Nasal cavity respiratory epithelium epithelial cell of viscerocranial mucosa (primary cell): ENCODE measurements around the gene THRA. TPM values are rescaled to one million over a fixed set of nuclear protein-coding genes. Genes with fewer than 3 reads are reported as not detected.

Experiments used
- total RNA-seq: library from RNA; depleted of rRNA; stranded (reverse); fragments of >200 nt; gene quantifications from 2 replicates; pipeline ENCODE4 v1.2.3, GENCODE V29; 2014

The THRA gene
- total RNA-seq, result 4.4 and 16.2 TPM in 2 replicates

GRCh38 chr17:40062329-40063186 is at the start of gene THRA:
TSS of gene THRA (plus strand) at chr17:40062965. CDS start at chr17:40074489, 11,524 bp downstream.

DNA sequence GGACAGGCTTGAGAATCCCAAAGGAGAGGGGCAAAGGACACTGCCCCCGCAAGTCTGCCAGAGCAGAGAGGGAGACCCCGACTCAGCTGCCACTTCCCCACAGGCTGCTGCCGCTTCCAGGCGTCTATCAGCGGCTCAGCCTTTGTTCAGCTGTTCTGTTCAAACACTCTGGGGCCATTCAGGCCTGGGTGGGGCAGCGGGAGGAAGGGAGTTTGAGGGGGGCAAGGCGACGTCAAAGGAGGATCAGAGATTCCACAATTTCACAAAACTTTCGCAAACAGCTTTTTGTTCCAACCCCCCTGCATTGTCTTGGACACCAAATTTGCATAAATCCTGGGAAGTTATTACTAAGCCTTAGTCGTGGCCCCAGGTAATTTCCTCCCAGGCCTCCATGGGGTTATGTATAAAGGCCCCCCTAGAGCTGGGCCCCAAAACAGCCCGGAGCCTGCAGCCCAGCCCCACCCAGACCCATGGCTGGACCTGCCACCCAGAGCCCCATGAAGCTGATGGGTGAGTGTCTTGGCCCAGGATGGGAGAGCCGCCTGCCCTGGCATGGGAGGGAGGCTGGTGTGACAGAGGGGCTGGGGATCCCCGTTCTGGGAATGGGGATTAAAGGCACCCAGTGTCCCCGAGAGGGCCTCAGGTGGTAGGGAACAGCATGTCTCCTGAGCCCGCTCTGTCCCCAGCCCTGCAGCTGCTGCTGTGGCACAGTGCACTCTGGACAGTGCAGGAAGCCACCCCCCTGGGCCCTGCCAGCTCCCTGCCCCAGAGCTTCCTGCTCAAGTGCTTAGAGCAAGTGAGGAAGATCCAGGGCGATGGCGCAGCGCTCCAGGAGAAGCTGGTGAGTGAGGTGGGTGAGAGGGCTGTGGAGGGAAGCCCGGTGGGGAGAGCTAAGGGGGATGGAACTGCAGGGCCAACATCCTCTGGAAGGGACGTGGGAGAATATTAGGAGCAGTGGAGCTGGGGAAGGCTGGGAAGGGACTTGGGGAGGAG is 47.5 kb upstream of the THRA start, which contains the start of gene CSF3:
Gene CSF3 (plus strand): TSS at position 436 of the 993 bp plus-strand sequence. CDS start 35 bp downstream, at position 471.

GRCh38 chr17:40100419-40100668 is 37.6 kb downstream of the THRA start, which contains the start of gene NR1D1:
TSS of gene NR1D1 (minus strand) at chr17:40100589. CDS start at chr17:40100094, 495 bp downstream.

DNA sequence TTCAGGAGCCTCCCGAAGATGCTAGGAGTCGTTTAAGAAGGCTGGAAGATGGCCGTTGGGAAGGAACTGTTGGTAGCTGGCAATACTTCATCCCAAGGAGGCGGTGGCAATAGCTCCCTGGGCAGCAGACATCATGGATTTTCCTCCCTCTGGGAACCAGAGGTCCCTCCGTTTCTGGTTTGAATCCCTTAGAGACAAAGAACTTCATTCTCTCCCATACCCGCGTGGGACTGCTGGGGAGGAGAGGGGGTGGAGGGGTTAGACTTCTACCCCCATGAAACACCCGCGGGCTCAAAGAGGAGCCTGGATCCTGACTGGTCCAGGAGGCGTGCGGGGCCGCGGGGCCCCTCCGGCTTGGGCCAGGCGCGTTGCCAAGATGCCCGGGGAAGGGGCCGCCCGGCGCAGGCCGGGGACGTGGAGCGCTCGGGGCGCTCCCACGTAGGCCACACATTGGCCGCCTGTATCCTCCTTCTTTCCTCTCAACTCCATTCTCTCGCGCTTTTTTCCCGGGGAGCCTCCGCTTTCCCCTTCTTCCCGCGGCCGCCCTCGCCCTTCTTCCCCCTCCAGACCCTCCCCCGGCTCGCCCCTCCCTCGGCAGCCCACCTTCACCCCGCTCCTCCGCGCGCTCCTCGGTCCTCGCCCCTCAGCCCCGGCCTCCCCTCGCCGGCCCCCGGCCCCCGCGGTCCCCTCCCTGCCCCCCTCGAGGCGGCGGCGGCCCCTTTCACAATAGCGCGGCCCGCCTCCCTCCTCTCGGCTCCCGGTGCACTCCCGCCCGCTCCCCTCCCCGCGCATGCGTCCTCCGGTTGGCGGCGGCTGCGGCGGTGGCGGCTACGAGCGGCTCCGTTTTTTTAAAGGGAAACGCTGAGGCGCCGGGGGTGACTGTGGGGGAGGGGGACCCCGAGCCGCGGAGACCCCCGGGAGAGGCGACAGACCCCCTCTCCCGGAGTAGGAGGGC is 58.7 kb downstream of the THRA start, which contains the start of gene MSL1:
Gene MSL1 (plus strand): TSS at position 791 of the 955 bp plus-strand sequence. CDS start 642 bp downstream, outside the sequence.

Other genes with a start within 250 kb of the THRA start
- gene IKZF3, start 198.7 kb upstream of the THRA start, total RNA-seq, result under 0.01 and 0.57 TPM in 2 replicates
- gene ZPBP2, start 194.8 kb upstream of the THRA start, total RNA-seq, result not detected in 2 replicates
- gene GSDMB, start 144.3 kb upstream of the THRA start, total RNA-seq, result 4.1 and 9.0 TPM in 2 replicates
- gene ORMDL3, start 135.4 kb upstream of the THRA start, total RNA-seq, result 28.7 and 43.4 TPM in 2 replicates
- not detected in 2 replicates for gene LRRC3C, start 135.2 kb upstream of the THRA start, total RNA-seq
- gene GSDMA, start 100.0 kb upstream of the THRA start, total RNA-seq, result 0.21 and 7.9 TPM in 2 replicates
- gene PSMD3, start 82.2 kb upstream of the THRA start, total RNA-seq, result 93.3 and 93.6 TPM in 2 replicates
- gene CSF3, start 47.5 kb upstream of the THRA start, total RNA-seq, result 0.34 TPM in 1 of 2 replicates, not detected in the other
- 20.2 and 32.7 TPM in 2 replicates for gene MED24, start 8.6 kb upstream of the THRA start, total RNA-seq
- 1.7 and 5.7 TPM in 2 replicates for gene NR1D1, start 37.6 kb downstream of the THRA start, total RNA-seq
- gene MSL1, start 59.0 kb downstream of the THRA start, total RNA-seq, result 28.7 and 52.5 TPM in 2 replicates
- 19.3 and 24.3 TPM in 2 replicates for gene CASC3, start 77.6 kb downstream of the THRA start, total RNA-seq
- gene RAPGEFL1, start 114.5 kb downstream of the THRA start, total RNA-seq, result 13.7 and 26.3 TPM in 2 replicates
- 10.3 and 14.5 TPM in 2 replicates for gene WIPF2, start 156.3 kb downstream of the THRA start, total RNA-seq
- gene CDC6, start 224.9 kb downstream of the THRA start, total RNA-seq, result 1.4 and 8.2 TPM in 2 replicates
- gene RARA, start 246.2 kb downstream of the THRA start, total RNA-seq, result 3.1 and 10.5 TPM in 2 replicates